Astrocyte (in vitro differentiated cells and primary cell): ENCODE data around the gene GNAQ. TPM values are rescaled to one million over a fixed set of nuclear protein-coding genes. Genes with fewer than 3 reads are reported as not detected.

ENCODE experiments used
- DNase-seq: peaks from one replicate; pipeline ENCODE4 v3.0.0-alpha.2; 2010; ENCODE audit warnings: low read depth
- FAIRE-seq: peaks from 2 replicates; lab custom pipeline; 2011; peaks lifted over from hg19 to GRCh38; lab: Jason Lieb, UNC
- H2AFZ ChIP-seq: 2 replicates; pipeline ENCODE4 v1.6.0; 2012; ENCODE audit warnings: low read depth, low read length, inconsistent platforms
- H3K27ac ChIP-seq: 2 replicates; pipeline ENCODE4 v1.5.1; 2011; ENCODE audit warnings: low read depth, low read length, inconsistent platforms
- H3K27me3 ChIP-seq: 2 replicates; pipeline ENCODE4 v1.6.0; 2011; ENCODE audit warnings: low read length, inconsistent platforms; ENCODE audit not compliant: insufficient read depth
- H3K36me3 ChIP-seq: 2 replicates; pipeline ENCODE4 v1.5.1; 2011; ENCODE audit warnings: low read length, inconsistent platforms; ENCODE audit not compliant: insufficient read depth
- H3K4me1 ChIP-seq: 2 replicates; pipeline ENCODE4 v1.5.1; 2011; ENCODE audit warnings: low read length, inconsistent platforms; ENCODE audit not compliant: insufficient read depth
- H3K4me2 ChIP-seq: 2 replicates; pipeline ENCODE4 v1.6.0; 2012; ENCODE audit warnings: low read length, inconsistent platforms
- H3K4me3 ChIP-seq: 2 replicates; pipeline ENCODE4 v1.5.1; 2011; ENCODE audit warnings: low read depth, mild to moderate bottlenecking, low read length, inconsistent platforms; ENCODE audit not compliant: insufficient read depth
- H3K79me2 ChIP-seq: 2 replicates; pipeline ENCODE4 v1.6.0; 2012; ENCODE audit warnings: mild to moderate bottlenecking, low read length, inconsistent platforms; ENCODE audit not compliant: insufficient read depth
- H3K9ac ChIP-seq: 2 replicates; pipeline ENCODE4 v1.6.0; 2012; ENCODE audit warnings: mild to moderate bottlenecking, low read length, inconsistent platforms
- H3K9me3 ChIP-seq: 2 replicates; pipeline ENCODE4 v1.5.1; 2012; ENCODE audit warnings: low read depth, mild to moderate bottlenecking, low read length, inconsistent platforms; ENCODE audit not compliant: insufficient read depth
- H4K20me1 ChIP-seq: 2 replicates; pipeline ENCODE4 v1.6.0; 2012; ENCODE audit warnings: low read length, inconsistent platforms; ENCODE audit not compliant: insufficient read depth
- H3K27ac Mint-ChIP-seq: one replicate; pipeline ENCODE4 v1.8.0; 2021; ENCODE audit warnings: mild to moderate bottlenecking, mixed read lengths; ENCODE audit not compliant: unreplicated experiment
- H3K27me3 Mint-ChIP-seq: one replicate; pipeline ENCODE4 v1.8.0; 2021; ENCODE audit warnings: low read depth, mixed read lengths; ENCODE audit not compliant: unreplicated experiment
- H3K36me3 Mint-ChIP-seq: one replicate; pipeline ENCODE4 v1.8.0; 2021; ENCODE audit warnings: low read depth, mixed read lengths; ENCODE audit not compliant: unreplicated experiment
- H3K4me1 Mint-ChIP-seq: one replicate; pipeline ENCODE4 v1.8.0; 2021; ENCODE audit warnings: low read depth, mixed read lengths; ENCODE audit not compliant: unreplicated experiment
- H3K4me3 Mint-ChIP-seq: one replicate; pipeline ENCODE4 v1.8.0; 2021; ENCODE audit warnings: mild to moderate bottlenecking, moderate library complexity, mixed read lengths; ENCODE audit not compliant: unreplicated experiment
- H3K9me3 Mint-ChIP-seq: one replicate; pipeline ENCODE4 v1.8.0; 2021; ENCODE audit warnings: mild to moderate bottlenecking, mixed read lengths; ENCODE audit not compliant: unreplicated experiment
- EZH2 ChIP-seq: IDR thresholded peaks from 2 replicates; pipeline ENCODE4 v1.6.1; 2012; ENCODE audit warnings: mild to moderate bottlenecking, low read length, inconsistent platforms; ENCODE audit not compliant: insufficient read depth
- total RNA-seq: library from RNA; stranded (reverse); gene quantifications from 2 replicates; pipeline ENCODE4 v1.2.1, GENCODE V29; 2021
- TF ChIP-seq, protein P1 (sequence below): IDR thresholded peaks from 2 replicates; pipeline ENCODE4 v1.5.1; 2011; ENCODE audit warnings: low read depth, mild to moderate bottlenecking, inconsistent platforms, low read length, moderate library complexity; ENCODE audit not compliant: insufficient read depth

Gene GNAQ
- total RNA-seq, 1 donor from 2014 or later: 74.9 TPM

- peak overlapping the region; percentile 69 for H3K27ac ChIP-seq
- H3K36me3 ChIP-seq: no peaks in the 10 kb centered on the region
- H2AFZ ChIP-seq: no peak overlapping the region
- H3K27me3 ChIP-seq: no peaks in the 10 kb centered on the region
- peak overlapping the region; percentile 14 for H3K9ac ChIP-seq
- Mint-ChIP-seq H3K4me1 (peaks cover 36% of the 10 kb centered on the region), H3K4me3 (no peak overlapping the region), H3K27ac (peak overlapping the region; percentile 92), H3K9me3 (no peaks in the 10 kb centered on the region), H3K36me3 (peaks cover 4% of the 10 kb centered on the region), H3K27me3 (no peaks in the 10 kb centered on the region)
- H3K9me3 ChIP-seq: no peaks in the 10 kb centered on the region
- H3K4me2 ChIP-seq: peak overlapping the region; percentile 63
- peaks cover 91% of the 10 kb centered on the region for H3K79me2 ChIP-seq
- H3K4me1 ChIP-seq: peaks cover 28% of the 10 kb centered on the region
- peak; percentile 60 for DNase-seq
- FAIRE-seq: peak; percentile 20
- H4K20me1 ChIP-seq: peaks cover 42% of the 10 kb centered on the region
- TF ChIP-seq, protein P1, sequence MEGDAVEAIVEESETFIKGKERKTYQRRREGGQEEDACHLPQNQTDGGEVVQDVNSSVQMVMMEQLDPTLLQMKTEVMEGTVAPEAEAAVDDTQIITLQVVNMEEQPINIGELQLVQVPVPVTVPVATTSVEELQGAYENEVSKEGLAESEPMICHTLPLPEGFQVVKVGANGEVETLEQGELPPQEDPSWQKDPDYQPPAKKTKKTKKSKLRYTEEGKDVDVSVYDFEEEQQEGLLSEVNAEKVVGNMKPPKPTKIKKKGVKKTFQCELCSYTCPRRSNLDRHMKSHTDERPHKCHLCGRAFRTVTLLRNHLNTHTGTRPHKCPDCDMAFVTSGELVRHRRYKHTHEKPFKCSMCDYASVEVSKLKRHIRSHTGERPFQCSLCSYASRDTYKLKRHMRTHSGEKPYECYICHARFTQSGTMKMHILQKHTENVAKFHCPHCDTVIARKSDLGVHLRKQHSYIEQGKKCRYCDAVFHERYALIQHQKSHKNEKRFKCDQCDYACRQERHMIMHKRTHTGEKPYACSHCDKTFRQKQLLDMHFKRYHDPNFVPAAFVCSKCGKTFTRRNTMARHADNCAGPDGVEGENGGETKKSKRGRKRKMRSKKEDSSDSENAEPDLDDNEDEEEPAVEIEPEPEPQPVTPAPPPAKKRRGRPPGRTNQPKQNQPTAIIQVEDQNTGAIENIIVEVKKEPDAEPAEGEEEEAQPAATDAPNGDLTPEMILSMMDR: no peak
- no peak for TF ChIP-seq EZH2
- H3K4me3 ChIP-seq: no peak overlapping the region
These were observed 29.5 kb downstream of the GNAQ start for GRCh38 chr9:78001946-78002731.

- no peak overlapping the region for H3K27ac Mint-ChIP-seq
- no peak overlapping the region for H3K4me2 ChIP-seq
- H3K27me3 Mint-ChIP-seq: no peaks in the 10 kb centered on the region
- peaks cover 22% of the 10 kb centered on the region for H3K4me1 ChIP-seq
- peaks cover 3% of the 10 kb centered on the region for H3K36me3 Mint-ChIP-seq
- no peak overlapping the region for H3K27ac ChIP-seq
- no peak for DNase-seq
- no peaks in the 10 kb centered on the region for H3K9me3 ChIP-seq
- H3K9ac ChIP-seq: no peak overlapping the region
- H4K20me1 ChIP-seq: peaks cover 28% of the 10 kb centered on the region
- peaks cover 89% of the 10 kb centered on the region for H3K79me2 ChIP-seq
- H2AFZ ChIP-seq: no peak overlapping the region
- no peaks in the 10 kb centered on the region for H3K36me3 ChIP-seq
- no peaks in the 10 kb centered on the region for H3K27me3 ChIP-seq
- TF ChIP-seq, protein P1: no peak
- TF ChIP-seq EZH2: no peak
- no peak overlapping the region for H3K4me3 Mint-ChIP-seq
- H3K9me3 Mint-ChIP-seq: no peaks in the 10 kb centered on the region
- H3K4me1 Mint-ChIP-seq: peaks cover 30% of the 10 kb centered on the region
- FAIRE-seq: no peak
- no peak overlapping the region for H3K4me3 ChIP-seq
These were observed 31.4 kb downstream of the GNAQ start for GRCh38 chr9:78000221-78000620.

DNA sequence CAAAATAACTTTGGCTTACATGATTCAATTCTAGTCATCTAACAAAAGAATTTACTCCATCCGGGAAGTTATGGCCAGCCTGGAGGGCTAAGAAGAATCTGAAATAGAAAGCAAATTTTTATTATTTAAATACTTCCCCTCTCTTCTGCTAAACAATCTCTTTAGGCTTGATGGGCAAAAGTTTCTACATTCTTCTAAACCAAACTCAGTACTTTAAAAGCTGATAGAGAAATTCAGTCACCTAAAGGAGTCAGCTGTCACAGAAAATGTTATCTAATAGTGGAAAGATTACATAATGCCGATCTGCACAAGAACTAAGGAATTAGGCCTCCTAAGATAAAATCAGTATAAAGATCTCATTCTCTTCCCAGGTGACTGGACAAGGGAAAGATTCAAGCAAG lies 32.4 kb downstream of the GNAQ start:
- H3K27me3 Mint-ChIP-seq: no peaks in the 10 kb centered on the region
- FAIRE-seq (no peak), DNase-seq (peak; percentile 59)
- peak overlapping the region; percentile 35 for H3K27ac ChIP-seq
- H4K20me1 ChIP-seq: peaks cover 21% of the 10 kb centered on the region
- no peaks in the 10 kb centered on the region for H3K27me3 ChIP-seq
- H3K4me2 ChIP-seq: peak overlapping the region; percentile 21
- H3K9me3 Mint-ChIP-seq: no peaks in the 10 kb centered on the region
- peak overlapping the region; percentile 45 for H3K27ac Mint-ChIP-seq
- TF ChIP-seq, protein P1: no peak
- no peak overlapping the region for H2AFZ ChIP-seq
- peaks cover 22% of the 10 kb centered on the region for H3K4me1 ChIP-seq
- peaks cover 24% of the 10 kb centered on the region for H3K4me1 Mint-ChIP-seq
- no peak overlapping the region for H3K4me3 ChIP-seq
- no peaks in the 10 kb centered on the region for H3K36me3 ChIP-seq
- peak overlapping the region; percentile 29 for H3K9ac ChIP-seq
- H3K79me2 ChIP-seq: peaks cover 92% of the 10 kb centered on the region
- no peaks in the 10 kb centered on the region for H3K36me3 Mint-ChIP-seq
- no peak overlapping the region for H3K4me3 Mint-ChIP-seq
- no peaks in the 10 kb centered on the region for H3K9me3 ChIP-seq
